HG03060 (cell line): ENCODE results near the gene LCORL.
A peak's percentile ranks its signal among the peaks of the same experiment; 100 is the strongest.
"Not testable (repeated sequence)": the region's sequence is repeated elsewhere in the genome, so short reads cannot be mapped to it uniquely, and the experiment has no call there.

Source experiments
- ATAC-seq: cut with Tn5 transposase; IDR thresholded peaks from one replicate; pipeline ENCODE4 v1.9.1; 2021; ENCODE audit warnings: low read depth, moderate number of reproducible peaks; ENCODE audit not compliant: unreplicated experiment

Gene LCORL

DNA sequence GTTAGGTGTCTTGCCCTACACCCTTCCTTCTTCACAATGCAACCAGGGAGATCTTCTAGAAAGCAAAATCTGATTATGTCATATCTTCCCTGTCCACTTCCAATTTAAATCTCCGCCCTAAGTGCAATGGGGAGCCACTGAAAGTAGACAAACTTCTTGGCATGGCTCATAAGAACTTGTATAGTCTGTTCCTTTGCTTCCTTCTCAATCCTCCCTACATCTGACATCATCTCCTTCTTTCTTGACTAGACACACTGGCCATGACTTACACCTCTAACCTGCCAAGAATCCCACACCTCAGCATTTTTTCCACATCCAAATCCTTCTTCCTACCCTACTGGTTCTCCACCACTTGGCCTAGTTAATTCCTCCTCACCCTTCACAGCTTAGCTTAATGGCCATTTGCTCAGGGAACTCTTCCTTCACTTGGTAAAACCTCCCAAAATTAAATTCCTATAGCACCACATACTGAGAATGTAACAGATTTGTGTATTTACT is 155.6 kb downstream of the LCORL start:
- no peak for ATAC-seq

DNA sequence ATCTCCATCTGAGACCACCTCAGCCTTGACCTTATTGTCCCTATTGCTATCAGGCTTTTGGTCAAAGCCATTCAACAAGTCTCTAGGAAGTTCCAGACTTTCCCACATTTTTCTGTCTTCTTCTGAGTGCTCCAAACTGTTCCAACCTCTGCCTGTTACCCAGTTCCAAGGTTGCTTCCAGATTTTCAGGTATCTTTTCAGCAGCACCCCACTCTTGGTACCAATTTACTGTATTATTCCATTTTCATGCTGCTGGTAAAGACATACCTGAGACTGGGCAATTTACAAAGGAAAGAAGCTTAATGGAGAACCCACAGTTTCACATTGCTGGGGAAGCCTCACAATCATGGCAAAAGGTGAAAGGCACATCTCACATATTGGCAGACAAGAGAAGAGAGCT is 159.6 kb downstream of the LCORL start:
- not testable (repeated sequence) for ATAC-seq

DNA sequence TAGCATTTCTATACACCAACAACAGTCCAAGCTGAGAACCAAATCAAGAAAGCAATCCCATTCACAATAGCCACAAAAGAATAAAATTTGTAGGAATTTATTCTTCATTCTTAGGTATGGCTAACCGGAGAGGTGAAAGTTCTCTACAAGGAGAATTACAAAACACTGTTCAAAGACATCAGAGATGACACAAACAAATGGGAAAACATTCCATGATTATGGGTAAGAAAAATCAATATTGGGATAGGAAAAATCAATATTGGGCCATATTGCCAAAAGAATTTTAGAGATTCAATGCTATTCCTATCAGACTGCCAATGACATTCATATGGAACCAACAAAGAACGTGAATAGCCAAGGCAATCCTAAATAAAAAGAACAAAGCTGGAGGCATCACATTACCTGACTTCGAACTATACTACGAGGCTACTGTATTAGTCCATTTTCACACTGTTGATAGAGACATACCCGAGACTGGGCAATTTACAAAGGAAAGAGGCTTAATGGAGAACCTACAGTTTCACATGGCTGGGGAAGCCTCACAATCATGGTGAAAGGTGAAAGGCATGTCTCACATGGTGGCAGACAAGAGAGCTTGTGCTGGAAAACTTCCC is 161.7 kb downstream of the LCORL start:
- ATAC-seq, result no peak

DNA sequence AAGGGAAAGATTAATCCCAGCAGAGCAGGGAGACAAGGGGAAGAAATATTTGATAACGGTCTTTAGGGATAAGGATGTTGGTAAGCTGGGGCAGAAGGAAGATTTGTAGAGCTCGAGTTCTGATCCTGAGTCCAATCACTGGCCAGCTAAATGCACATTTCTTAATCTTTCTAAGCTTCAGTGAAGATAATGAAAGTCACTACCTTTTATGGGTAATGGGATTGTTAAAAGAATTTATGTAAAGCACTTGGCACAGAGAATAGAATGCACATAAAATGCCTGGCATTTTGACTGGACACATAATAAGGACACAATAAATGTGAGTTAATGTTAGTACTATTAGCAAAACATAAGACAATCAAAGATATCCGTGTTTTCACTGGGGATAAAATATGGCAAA is 167.5 kb downstream of the LCORL start:
- ATAC-seq, result no peak

DNA sequence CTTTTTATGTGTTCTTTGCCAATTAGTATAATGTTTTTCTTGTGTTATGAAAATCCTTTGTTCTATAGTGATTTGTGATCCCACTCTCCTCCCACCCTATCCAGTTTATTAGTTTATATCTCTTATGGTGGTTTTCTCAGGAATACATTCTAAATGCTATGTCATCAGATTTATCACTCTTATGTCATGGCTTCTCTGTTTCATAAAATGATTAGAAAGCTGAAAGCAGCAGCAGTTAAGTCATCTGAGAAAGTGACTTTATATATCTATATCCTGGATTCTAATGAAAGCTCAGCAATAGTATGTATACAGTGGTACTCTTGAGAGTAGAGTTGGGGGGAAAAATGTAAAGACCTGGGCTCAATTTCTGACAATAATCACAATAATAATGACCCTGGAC is 169.6 kb downstream of the LCORL start:
- ATAC-seq, result no peak

DNA sequence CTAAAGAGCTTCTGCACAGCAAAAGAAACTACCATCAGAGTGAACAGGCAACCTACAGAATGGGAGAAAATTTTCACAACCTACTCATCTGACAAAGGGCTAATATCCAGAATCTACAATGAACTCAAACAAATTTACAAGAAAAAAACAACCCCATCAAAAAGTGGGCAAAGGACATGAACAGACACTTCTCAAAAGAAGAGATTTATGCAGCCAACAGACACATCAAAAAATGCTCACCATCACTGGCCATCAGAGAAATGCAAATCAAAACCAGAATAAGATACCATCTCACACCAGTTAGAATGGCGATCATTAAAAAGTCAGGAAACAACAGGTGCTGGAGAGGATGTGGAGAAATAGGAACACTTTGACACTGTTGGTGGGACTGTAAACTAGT is 171.3 kb downstream of the LCORL start:
- ATAC-seq, result not testable (repeated sequence)

DNA sequence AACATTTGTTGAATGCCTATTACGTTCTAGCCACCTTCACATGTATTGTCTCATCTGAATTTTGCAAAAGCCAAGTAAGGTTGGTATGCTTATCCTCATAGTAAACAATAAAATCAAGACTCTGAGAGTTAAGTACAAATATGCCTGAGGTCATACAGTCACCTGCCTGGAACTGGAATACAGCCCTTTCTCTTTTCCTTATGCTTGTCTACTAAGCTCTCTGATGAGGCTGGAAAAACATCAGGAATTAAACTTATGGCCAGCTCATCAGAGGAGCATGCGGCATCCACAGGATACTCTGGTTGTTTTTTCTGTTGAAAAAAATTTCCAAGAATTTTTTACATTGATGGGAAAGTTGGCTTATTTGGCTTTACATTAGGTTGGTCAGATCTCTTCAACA is 175.3 kb downstream of the LCORL start:
- no peak for ATAC-seq

DNA sequence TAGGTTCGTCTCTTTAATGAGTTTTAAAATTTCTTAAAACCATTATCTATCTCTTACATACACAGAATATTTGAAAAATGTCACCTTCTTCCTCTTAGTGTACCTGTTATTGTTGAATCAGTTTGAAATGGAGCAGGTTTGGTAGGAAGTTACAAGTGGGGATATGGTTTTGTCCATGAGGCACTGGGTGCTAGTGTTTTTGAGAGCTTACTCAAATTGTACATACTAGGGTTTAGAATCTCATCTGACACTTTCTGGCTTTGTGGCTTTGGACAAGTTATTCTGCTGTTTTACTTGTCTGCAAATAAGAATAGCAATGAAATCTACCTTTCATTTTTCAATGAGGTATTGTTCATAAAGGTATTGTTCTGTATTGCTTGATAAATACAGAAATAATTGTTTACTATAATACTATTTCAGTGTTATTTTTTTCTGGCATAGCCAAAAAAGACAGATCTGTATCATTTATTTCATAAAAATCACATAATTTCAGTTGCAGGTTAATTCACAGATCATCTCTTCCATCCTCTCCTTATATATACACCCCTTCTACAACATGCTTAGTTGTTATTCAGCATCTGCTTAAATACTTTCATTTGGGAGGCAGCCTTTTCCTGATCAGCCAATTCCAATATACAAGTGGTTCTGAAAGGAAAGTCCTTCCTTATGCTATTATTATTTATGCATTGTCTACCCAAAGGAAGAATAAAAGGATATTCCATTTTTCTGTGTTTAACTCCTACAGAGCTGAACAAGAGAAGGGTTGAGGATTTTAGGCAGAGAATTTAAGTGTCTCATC is 197.5 kb downstream of the LCORL start:
- ATAC-seq, result no peak

DNA sequence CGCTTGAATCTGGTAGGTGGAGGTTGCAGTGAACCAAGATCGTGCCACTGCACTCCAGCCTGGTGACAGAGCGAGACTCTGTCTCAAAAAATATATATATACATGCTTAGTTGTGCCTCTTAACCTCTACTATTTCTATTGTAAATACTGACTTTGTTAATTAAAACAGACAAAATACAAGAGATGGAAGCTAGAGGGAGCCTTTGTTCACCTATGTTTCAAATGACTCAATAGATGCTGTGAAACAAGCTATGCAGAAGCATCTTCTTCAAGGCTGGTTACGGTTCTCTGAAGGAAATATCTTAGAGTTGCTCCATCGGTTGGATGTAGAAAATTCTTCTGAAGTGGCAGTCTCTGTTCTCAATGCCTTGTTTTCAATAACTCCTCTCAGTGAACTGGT is 204.5 kb downstream of the LCORL start:
- ATAC-seq, result peak; percentile 80

DNA sequence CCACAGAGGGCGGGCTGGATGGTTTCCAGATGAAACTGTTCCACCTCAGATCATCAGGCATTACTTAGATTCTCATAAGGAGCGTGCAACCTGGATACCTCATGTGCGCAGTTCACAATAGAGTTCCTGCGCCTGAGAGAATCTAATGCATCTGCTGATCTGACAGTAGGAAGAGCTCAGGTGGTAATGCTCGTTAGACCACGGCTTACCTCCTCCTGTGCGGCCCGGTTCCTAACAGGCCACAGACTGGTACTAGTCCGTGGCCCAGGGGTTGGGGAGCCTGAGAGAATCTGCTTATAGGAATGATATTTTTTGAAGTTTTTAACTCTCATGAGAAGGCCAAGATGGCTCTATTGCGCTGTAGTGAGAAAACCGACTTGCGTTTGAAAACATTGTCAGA is 205.4 kb downstream of the LCORL start:
- ATAC-seq, result no peak

DNA sequence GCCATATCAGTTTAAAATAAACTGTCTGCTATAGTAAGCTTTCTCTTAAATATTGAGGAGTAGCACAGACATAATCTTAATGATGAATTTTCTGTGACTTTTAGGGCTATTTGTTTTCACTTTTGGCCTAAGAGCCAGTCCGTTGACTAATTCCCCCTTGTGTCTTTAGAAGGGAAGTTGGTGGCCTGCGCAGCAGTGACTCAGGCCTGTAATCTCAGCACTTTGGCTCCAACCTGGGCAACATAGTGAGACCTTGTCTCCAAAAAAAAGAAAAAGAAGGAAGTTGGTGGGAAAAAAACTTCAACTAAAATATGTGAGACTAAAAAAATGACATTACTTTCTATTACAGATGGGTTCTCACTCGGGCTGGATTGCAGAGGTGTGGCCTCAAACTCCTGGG is 207.4 kb downstream of the LCORL start:
- ATAC-seq, result no peak

DNA sequence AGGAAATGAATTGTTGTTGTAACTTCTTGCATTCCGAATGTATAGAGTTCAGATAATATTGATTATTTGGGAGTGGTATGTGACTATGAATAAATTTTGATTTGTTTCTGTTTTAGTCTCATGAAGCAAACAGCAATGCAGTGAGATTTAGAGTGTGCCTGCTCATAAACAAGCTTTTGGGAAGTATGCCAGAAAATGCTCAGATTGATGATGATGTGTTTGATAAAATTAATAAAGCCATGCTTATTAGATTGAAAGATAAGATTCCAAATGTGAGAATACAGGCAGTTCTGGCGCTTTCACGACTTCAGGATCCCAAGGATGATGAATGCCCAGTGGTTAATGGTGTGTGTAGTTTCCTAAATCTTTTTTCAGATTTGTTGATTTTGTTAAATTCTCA is 208.8 kb downstream of the LCORL start:
- ATAC-seq, result no peak

DNA sequence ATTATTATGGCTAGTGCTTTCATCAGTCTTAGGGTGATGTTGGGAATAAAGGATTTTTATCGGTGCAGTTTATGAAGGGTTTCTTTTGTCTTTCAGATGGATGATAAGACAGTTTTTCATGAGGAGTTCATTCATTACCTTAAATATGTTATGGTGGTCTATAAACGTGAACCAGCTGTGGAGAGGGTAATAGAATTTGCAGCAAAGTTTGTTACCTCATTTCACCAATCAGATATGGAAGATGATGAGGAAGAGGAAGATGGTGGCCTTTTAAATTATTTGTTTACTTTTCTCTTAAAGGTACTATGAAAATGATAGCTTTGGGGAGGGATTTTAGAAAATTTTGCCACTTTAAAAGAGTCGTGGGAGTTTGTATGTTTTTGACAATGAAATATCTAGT is 209.4 kb downstream of the LCORL start:
- no peak for ATAC-seq

DNA sequence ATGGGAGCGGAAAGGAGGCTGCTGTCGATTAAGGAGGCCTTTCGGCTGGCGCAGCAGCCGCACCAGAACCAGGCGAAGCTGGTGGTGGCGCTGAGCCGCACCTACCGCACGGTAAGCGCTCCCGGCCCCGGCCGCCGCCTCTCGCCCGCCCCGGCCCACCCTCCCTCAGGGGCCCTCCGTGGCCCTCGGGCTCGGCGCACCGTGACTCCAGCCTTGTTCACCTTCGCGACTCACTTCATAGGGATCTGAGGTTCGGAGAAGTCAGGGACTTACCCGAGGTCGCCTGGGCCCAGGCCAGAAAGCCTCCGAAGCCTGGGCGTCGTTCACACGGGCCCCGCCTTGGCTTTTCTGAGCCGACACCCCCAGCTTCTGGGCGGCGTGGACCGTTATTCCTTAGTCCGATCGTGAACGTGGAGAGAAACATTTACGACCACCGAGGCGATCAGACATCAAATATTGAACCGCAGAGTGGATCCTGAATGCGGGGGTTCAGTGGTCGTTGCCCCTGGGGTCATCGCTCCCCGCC is 210.4 kb downstream of the LCORL start:
- peak; percentile 6 for ATAC-seq

DNA sequence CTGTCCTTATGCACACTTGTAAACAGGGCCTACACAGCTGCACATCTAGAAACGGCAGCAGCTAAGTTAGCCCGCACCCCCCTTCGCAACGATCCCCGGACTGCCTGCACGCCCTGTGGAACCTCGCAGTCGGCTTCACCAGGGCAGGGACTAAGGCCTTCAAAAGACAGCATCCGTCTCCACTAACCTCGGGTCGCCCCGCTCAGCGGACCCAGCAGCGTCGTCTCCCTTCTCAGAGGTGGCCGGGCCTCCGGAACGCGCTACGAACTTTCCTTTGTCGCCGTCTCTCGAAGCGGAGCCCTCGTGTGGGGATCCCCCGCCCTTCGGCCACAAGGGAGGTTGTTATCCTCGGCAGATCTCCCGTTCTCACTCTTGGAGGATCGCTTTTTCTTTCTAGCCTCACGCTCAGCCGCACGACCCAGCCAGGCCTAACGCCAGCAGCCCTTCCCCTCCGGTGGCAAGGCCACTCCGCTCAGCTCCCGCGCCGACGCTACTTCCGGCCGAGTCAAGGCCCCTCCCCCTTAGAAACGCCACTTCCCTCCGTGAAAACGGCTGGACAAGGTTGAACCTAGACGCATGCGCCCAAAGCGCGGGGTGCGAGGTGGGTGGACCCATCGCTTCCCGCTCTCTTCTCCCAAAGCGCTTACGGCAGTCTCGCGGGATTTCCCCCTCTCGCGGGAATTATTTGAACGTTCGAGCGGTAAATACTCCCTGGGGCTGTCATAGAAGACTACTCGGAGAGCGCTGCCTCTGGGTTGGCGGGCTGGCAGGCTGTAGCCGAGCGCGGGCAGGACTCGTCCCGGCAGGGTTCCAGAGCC is 211.1 kb downstream of the LCORL start, which contains the start of the genes DCAF16 and NCAPG:
Gene DCAF16 (minus strand): TSS at position 498 of the 818 bp plus-strand sequence. CDS start 6,616 bp downstream, outside the sequence.
Gene NCAPG (plus strand): TSS at position 720 of the 818 bp plus-strand sequence. CDS start 99 bp downstream, outside the sequence.
- peak; percentile 85 for ATAC-seq

DNA sequence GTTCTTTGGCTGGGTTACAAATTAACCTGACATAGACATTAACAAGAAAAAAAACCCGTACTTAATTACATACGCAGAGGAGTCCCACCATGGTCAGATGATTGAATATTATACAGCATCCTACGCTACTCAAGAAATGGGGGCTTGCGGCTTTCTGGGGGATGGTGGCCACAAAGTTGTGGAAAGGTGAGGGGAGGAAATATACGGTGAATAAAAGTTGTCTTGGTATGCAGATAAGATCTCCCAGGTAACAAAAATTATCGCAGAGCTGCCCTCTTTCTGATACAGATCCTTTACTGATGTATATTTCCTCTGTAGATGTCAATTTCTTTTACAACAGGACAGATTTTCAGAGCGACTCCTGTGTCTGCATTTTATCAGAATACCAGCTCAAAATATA is 211.9 kb downstream of the LCORL start:
- no peak for ATAC-seq

DNA sequence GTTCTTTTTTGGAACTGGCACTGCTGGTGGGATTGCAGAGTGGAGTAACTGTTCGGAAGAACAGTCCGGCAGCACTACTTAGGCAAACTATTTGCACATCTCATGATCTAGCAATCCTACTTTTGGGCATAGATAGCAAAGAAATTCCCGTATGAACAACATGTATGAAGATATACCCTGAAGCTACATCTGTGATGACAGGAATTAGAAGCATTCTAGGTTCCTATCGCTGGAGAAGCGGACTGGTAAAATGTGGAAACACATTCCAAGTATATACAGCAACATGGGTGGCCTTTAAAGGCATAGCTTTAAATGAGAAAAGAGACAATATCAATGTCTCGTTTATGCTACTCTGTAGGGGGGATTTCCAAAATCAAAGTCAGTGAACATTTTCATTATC is 214.1 kb downstream of the LCORL start:
- no peak for ATAC-seq

DNA sequence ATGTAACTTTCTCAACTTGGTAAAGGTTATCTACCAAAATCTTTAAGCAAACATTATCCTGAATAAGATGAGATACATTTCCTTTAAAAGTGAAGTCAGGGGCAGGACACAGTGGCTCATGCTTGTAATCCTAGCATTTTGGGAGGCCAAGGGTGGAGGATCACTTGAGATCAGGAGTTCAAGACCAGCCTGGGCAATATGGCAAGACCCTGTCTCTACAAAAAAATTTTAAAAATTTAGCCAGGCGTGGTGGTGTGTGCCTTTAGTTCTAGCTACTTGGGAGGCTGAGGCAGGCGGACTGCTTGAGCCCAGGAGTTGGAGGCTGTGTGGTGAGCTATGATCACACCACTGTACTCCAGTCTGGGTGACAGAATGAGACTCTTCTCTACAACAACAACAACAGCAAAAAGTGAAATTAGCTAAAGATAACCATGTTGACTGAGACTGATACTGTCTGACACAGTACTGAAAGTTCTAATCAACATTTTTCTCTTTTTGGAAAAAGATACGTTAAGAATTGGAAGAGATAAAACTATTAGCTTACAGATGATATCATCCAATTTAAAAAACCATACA is 215.9 kb downstream of the LCORL start:
- no peak for ATAC-seq

DNA sequence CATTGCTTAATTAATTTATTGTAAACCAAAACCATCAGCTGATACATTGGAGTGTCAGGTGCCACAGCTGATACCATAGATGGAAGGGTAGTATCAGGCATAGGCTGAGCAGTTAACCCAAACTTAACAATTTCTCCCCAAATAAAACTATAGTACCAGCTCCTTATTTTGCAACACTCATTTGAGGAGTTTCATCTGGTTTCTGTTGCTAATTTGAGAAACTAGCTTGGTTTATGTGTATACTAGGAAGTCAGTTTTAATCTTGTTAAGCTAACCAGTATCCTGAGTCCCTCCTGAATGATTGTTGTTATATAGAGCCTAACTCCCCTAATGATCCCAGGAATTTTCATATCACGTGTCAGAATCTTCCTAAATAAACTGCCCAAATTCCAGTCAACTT is 223.7 kb downstream of the LCORL start:
- no peak for ATAC-seq

DNA sequence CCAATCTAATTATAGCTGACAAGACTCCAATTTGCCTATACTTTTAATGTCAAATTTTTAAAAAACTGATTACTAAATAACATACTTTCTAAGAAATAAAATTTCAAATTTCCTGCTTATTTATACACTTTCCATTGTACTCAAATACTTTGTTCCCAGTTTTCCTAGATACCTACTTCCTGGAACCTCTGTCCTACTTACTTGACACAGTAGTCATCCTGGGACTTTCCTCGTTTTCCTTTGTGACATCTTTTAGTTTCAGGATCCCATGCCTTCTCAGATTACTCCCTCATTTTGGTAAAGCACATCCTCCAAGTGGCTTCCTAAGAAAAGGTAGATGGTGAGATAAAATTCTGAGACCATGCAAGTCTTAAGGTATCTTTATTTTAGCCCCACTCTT is 226.8 kb downstream of the LCORL start:
- ATAC-seq, result no peak
